Ascending aorta (tissue), 2 donors: Measurements from ENCODE around the gene STS. TPM values are rescaled to one million over a fixed set of nuclear protein-coding genes. Genes with fewer than 3 reads are reported as not detected.
"Not testable (repeated sequence)": the region's sequence is repeated elsewhere in the genome, so short reads cannot be mapped to it uniquely, and the experiment has no call there.

Experiments used
- DNase-seq, 2 donors: peaks; one replicate each; pipeline ENCODE4 v3.0.0-alpha.2; 2019; ENCODE audit warnings: low spot score in 2 of 2
- H3K27ac ChIP-seq, 2 donors: fragments of 200-600 bp; sonication (generic); one replicate each; pipeline ENCODE4 v1.5.1; 2016 to 2017; ENCODE audit warnings: mild to moderate bottlenecking in 1 of 2
- H3K27me3 ChIP-seq: fragments of 200-600 bp; sonication (generic); one replicate; pipeline ENCODE4 v1.5.1; 2017
- H3K36me3 ChIP-seq, 2 donors: fragments of 200-600 bp; sonication (generic); one replicate each; pipeline ENCODE4 v1.5.1; 2016
- H3K4me1 ChIP-seq, 2 donors: fragments of 200-600 bp; sonication (generic); one replicate each; pipeline ENCODE4 v1.5.1; 2016 to 2017; ENCODE audit warnings: mild to moderate bottlenecking in 1 of 2
- H3K4me3 ChIP-seq, 2 donors: fragments of 200-600 bp; sonication (generic); one replicate each; pipeline ENCODE4 v1.5.1; 2016 to 2017; ENCODE audit warnings: mild to moderate bottlenecking in 1 of 2
- H3K9me3 ChIP-seq, 2 donors: fragments of 200-600 bp; sonication (generic); one replicate each; pipeline ENCODE4 v1.5.1; 2016
- CTCF ChIP-seq, 3 experiments: fragments of 200-600 bp in 2 of 3; fragments of 450-650 bp in 1 of 3; sonication (generic) in 2 of 3; IDR thresholded peaks; one replicate each; pipeline ENCODE4 v1.5.1; 2016 to 2019; ENCODE audit warnings: antibody characterized with exemption in 3 of 3, mild to moderate bottlenecking in 1 of 3, moderate library complexity in 1 of 3
- intact Hi-C: fragments of 100-400 bp; cut with DNase I; formaldehyde crosslinking; loops from one replicate; pipeline ENCODE4 v1.15.1; 2023
- total RNA-seq: library from RNA; depleted of rRNA; stranded (reverse); fragments of >200 nt; gene quantifications from one replicate; pipeline ENCODE4 v1.1.0, GENCODE V29; 2016

STS gene
- total RNA-seq, 1 donor from 2014 or later = 7.2 TPM

- no peak overlapping the region for H3K4me3 ChIP-seq
- H3K27ac ChIP-seq = no peak overlapping the region
- no peak for TF ChIP-seq CTCF (IDR thresholded peaks at IDR 0.05)
- DNase-seq = no peak
- no peaks in the 10 kb centered on the region for H3K27me3 ChIP-seq
- H3K4me1 ChIP-seq = peaks cover 3 to 4% of the 10 kb centered on the region in 2 donors
- peaks cover 0 to 7% of the 10 kb centered on the region in 2 donors for H3K9me3 ChIP-seq
- no peaks in the 10 kb centered on the region for H3K36me3 ChIP-seq
- intact Hi-C loops = no loop called here
These were observed 16.7 kb downstream of the STS start for GRCh38 chrX:7164174-7164573.

- Histone ChIP-seq H3K27ac (no peak overlapping the region), H3K4me1 (peaks cover 3 to 4% of the 10 kb centered on the region in 2 donors), H3K4me3 (no peak overlapping the region), H3K9me3 (peaks cover 0 to 7% of the 10 kb centered on the region in 2 donors), H3K27me3 (no peaks in the 10 kb centered on the region), H3K36me3 (no peaks in the 10 kb centered on the region)
- DNase-seq = no peak
- intact Hi-C loops = no loop called here
- TF ChIP-seq CTCF (IDR thresholded peaks at IDR 0.05) = no peak
These were observed 20.9 kb downstream of the STS start for GRCh38 chrX:7168371-7168770.

- intact Hi-C loops = no loop called here
- no peak overlapping the region for H3K27ac ChIP-seq
These were observed 22.1 kb downstream of the STS start for GRCh38 chrX:7169627-7170026.

GRCh38 chrX:7170898-7171297, 23.4 kb downstream of the STS start:
- Histone ChIP-seq H3K4me1 (no peaks in the 10 kb centered on the region), H3K4me3 (no peak overlapping the region), H3K9me3 (peaks cover 0 to 7% of the 10 kb centered on the region in 2 donors), H3K27me3 (no peaks in the 10 kb centered on the region), H3K36me3 (no peaks in the 10 kb centered on the region), H3K27ac (no peak overlapping the region)
- TF ChIP-seq CTCF (IDR thresholded peaks at IDR 0.05) = peak in 1 of 3 experiments; percentile 9
- intact Hi-C loops = no loop called here
- no peak for DNase-seq

More at GRCh38 chrX:7169627-7170026, 22.1 kb downstream of the STS start:
- Histone ChIP-seq H3K9me3 (peaks cover 0 to 7% of the 10 kb centered on the region in 2 donors), H3K4me3 (no peak overlapping the region), H3K36me3 (no peaks in the 10 kb centered on the region), H3K4me1 (no peaks in the 10 kb centered on the region), H3K27me3 (no peaks in the 10 kb centered on the region)
- TF ChIP-seq CTCF (IDR thresholded peaks at IDR 0.05) = no peak
- no peak for DNase-seq

GRCh38 chrX:7178859-7179258, 31.3 kb downstream of the STS start:
- H3K4me3 ChIP-seq, H3K27me3 ChIP-seq, H3K27ac ChIP-seq, H3K36me3 ChIP-seq, H3K9me3 ChIP-seq, H3K4me1 ChIP-seq, intact Hi-C loops, DNase-seq: not testable (repeated sequence)

GRCh38 chrX:7179446-7179845, 31.9 kb downstream of the STS start:
- Histone ChIP-seq H3K4me1 (no peaks in the 10 kb centered on the region), H3K9me3 (no peaks in the 10 kb centered on the region), H3K4me3 (no peak overlapping the region), H3K36me3 (no peaks in the 10 kb centered on the region), H3K27ac (no peak overlapping the region), H3K27me3 (no peaks in the 10 kb centered on the region)
- no peak for DNase-seq
- TF ChIP-seq CTCF (IDR thresholded peaks at IDR 0.05) = no peak
- intact Hi-C loops = no loop called here
